Neural progenitor cell (in vitro differentiated cells): ENCODE measurements around the gene PYGM. TPM values are rescaled to one million over a fixed set of nuclear protein-coding genes. Genes with fewer than 3 reads are reported as not detected.

Experiments
- DNase-seq: peaks from one replicate; pipeline ENCODE4 v3.0.0-alpha.2; 2016; ENCODE audit warnings: low spot score
- H2AFZ ChIP-seq: fragments of 200-600 bp; sonication (generic); replicated peaks from 2 replicates; pipeline ENCODE4 v1.6.1; 2016; ENCODE audit warnings: antibody characterized with exemption
- H3F3A ChIP-seq: fragments of 200-600 bp; sonication (generic); 2 replicates; pipeline ENCODE4 v1.6.1; 2016; ENCODE audit warnings: antibody characterized with exemption, low read depth
- H3K27ac ChIP-seq: fragments of 200-600 bp; sonication (generic); 2 replicates; pipeline ENCODE4 v1.5.1; 2016; ENCODE audit warnings: mild to moderate bottlenecking
- H3K27me3 ChIP-seq: fragments of 200-600 bp; sonication (generic); 2 replicates; pipeline ENCODE4 v1.6.1; 2016; ENCODE audit warnings: mild to moderate bottlenecking, moderate library complexity
- H3K36me3 ChIP-seq: fragments of 200-600 bp; sonication (generic); 2 replicates; pipeline ENCODE4 v1.5.1; 2016
- H3K4me1 ChIP-seq: fragments of 200-600 bp; sonication (generic); 2 replicates; pipeline ENCODE4 v1.6.1; 2016; ENCODE audit warnings: mixed run types
- H3K4me2 ChIP-seq: fragments of 200-600 bp; sonication (generic); 2 replicates; pipeline ENCODE4 v1.6.1; 2016
- H3K4me3 ChIP-seq: fragments of 200-600 bp; sonication (generic); 2 replicates; pipeline ENCODE4 v1.5.1; 2016
- H3K79me2 ChIP-seq: fragments of 200-600 bp; sonication (generic); 2 replicates; pipeline ENCODE4 v1.6.1; 2016; ENCODE audit warnings: low read depth
- H3K9ac ChIP-seq: fragments of 200-600 bp; sonication (generic); 2 replicates; pipeline ENCODE4 v1.6.1; 2016
- H3K9me3 ChIP-seq: fragments of 200-600 bp; sonication (generic); 2 replicates; pipeline ENCODE4 v1.5.1; 2016; ENCODE audit warnings: low read depth
- H4K20me1 ChIP-seq: fragments of 200-600 bp; sonication (generic); 2 replicates; pipeline ENCODE4 v1.6.1; 2016; ENCODE audit warnings: low read depth
- H3K27ac Mint-ChIP-seq: 3 replicates; pipeline ENCODE4 v1.8.0; 2021; ENCODE audit warnings: mixed read lengths
- H3K27me3 Mint-ChIP-seq: 2 replicates; pipeline ENCODE4 v1.8.0; 2022; ENCODE audit warnings: low read depth, mild to moderate bottlenecking, inconsistent platforms, moderate library complexity, mixed read lengths; ENCODE audit not compliant: insufficient read depth
- H3K36me3 Mint-ChIP-seq: 3 replicates; pipeline ENCODE4 v1.8.0; 2021; ENCODE audit warnings: mixed read lengths
- H3K4me1 Mint-ChIP-seq: 3 replicates; pipeline ENCODE4 v1.8.0; 2021; ENCODE audit warnings: mixed read lengths
- H3K4me3 Mint-ChIP-seq: 3 replicates; pipeline ENCODE4 v1.8.0; 2021; ENCODE audit warnings: mild to moderate bottlenecking, moderate library complexity, mixed read lengths
- H3K9me3 Mint-ChIP-seq: 3 replicates; pipeline ENCODE4 v1.8.0; 2020; ENCODE audit warnings: mixed read lengths
- CTCF ChIP-seq: fragments of 200-600 bp; sonication (generic); IDR thresholded peaks from 2 replicates; pipeline ENCODE4 v1.5.1; 2017; ENCODE audit warnings: antibody characterized with exemption, mild to moderate bottlenecking
- EZH2 ChIP-seq: fragments of 200-600 bp; sonication (generic); IDR thresholded peaks from 2 replicates; pipeline ENCODE4 v1.6.1; 2017; ENCODE audit warnings: antibody characterized with exemption, mild to moderate bottlenecking, moderate library complexity
- EZH2phosphoT487 ChIP-seq: fragments of 200-600 bp; sonication (generic); IDR thresholded peaks from 2 replicates; pipeline ENCODE4 v1.6.1; 2017; ENCODE audit warnings: antibody characterized with exemption
- total RNA-seq: library from RNA; depleted of rRNA; stranded (reverse); fragments of >200 nt; gene quantifications from 2 replicates; pipeline ENCODE4 v1.2.3, GENCODE V29; 2015; ENCODE audit warnings: low replicate concordance

Gene PYGM
- total RNA-seq, 1 donor from 2014 or later, result 1.4 TPM

GRCh38 chr11:64723117-64723906, 36.5 kb downstream of the PYGM start, which contains the start of gene NRXN2:
NRXN2 (minus strand) TSS chr11:64723197; CDS start chr11:64713699, 9,498 bp downstream.
- peaks cover 17% of the 10 kb centered on the region for H3K4me1 ChIP-seq
- H3K4me3 ChIP-seq, result peak within 1 kb of the TSS; percentile 99
- peak; percentile 94 for DNase-seq
- Mint-ChIP-seq H3K36me3 (no peaks in the 10 kb centered on the region), H3K27me3 (peaks cover 29% of the 10 kb centered on the region), H3K27ac (peak within 1 kb of the TSS; percentile 57), H3K4me3 (peak within 1 kb of the TSS; percentile 85), H3K4me1 (peaks cover 44% of the 10 kb centered on the region), H3K9me3 (no peaks in the 10 kb centered on the region)
- TF ChIP-seq CTCF (peak; percentile 99), EZH2 (no peak)
- no peak within 1 kb of the TSS for H3K9ac ChIP-seq
- H3K27me3 ChIP-seq, result peaks cover 49% of the 10 kb centered on the region
- H3K9me3 ChIP-seq, result no peaks in the 10 kb centered on the region
- no peaks in the 10 kb centered on the region for H4K20me1 ChIP-seq
- no peaks in the 10 kb centered on the region for H3K36me3 ChIP-seq
- H3F3A ChIP-seq, result no peaks in the 10 kb centered on the region
- no peaks in the 10 kb centered on the region for H3K79me2 ChIP-seq
- peak within 1 kb of the TSS; percentile 100 for H3K4me2 ChIP-seq
- peak within 1 kb of the TSS; percentile 99 for H2AFZ ChIP-seq
- no peak within 1 kb of the TSS for H3K27ac ChIP-seq

GRCh38 chr11:64722141-64723065, 37.4 kb downstream of the PYGM start:
- Histone ChIP-seq H3K36me3 (no peaks in the 10 kb centered on the region), H3K9ac (no peak overlapping the region), H3K27ac (no peak overlapping the region), H3K4me1 (peaks cover 17% of the 10 kb centered on the region), H3K4me3 (peak overlapping the region; percentile 99), H4K20me1 (no peaks in the 10 kb centered on the region), H3F3A (no peaks in the 10 kb centered on the region), H3K27me3 (peaks cover 58% of the 10 kb centered on the region), H3K79me2 (no peaks in the 10 kb centered on the region), H3K9me3 (no peaks in the 10 kb centered on the region), H2AFZ (no peak overlapping the region), H3K4me2 (peak overlapping the region; percentile 100)
- peaks cover 29% of the 10 kb centered on the region for H3K27me3 Mint-ChIP-seq
- H3K4me3 Mint-ChIP-seq, result peak overlapping the region; percentile 85
- H3K9me3 Mint-ChIP-seq, result no peaks in the 10 kb centered on the region
- no peaks in the 10 kb centered on the region for H3K36me3 Mint-ChIP-seq
- no peak for DNase-seq
- H3K27ac Mint-ChIP-seq, result peak overlapping the region; percentile 33
- no peak for TF ChIP-seq EZH2
- no peak for TF ChIP-seq CTCF
- TF ChIP-seq EZH2phosphoT487, result no peak
- H3K4me1 Mint-ChIP-seq, result peaks cover 43% of the 10 kb centered on the region

GRCh38 chr11:64721359-64721699, 38.4 kb downstream of the PYGM start:
- H3K9ac ChIP-seq, result no peak overlapping the region
- no peak overlapping the region for H3K27ac Mint-ChIP-seq
- H3K4me3 ChIP-seq, result no peak overlapping the region

More at GRCh38 chr11:64721359-64721699, 38.4 kb downstream of the PYGM start:
- Mint-ChIP-seq H3K9me3 (no peaks in the 10 kb centered on the region), H3K4me3 (peak overlapping the region; percentile 85), H3K4me1 (peaks cover 43% of the 10 kb centered on the region), H3K27me3 (peaks cover 29% of the 10 kb centered on the region), H3K36me3 (no peaks in the 10 kb centered on the region)
- DNase-seq, result no peak
- Histone ChIP-seq H4K20me1 (no peaks in the 10 kb centered on the region), H3K27me3 (peaks cover 69% of the 10 kb centered on the region), H3K4me1 (peaks cover 13% of the 10 kb centered on the region), H3K79me2 (no peaks in the 10 kb centered on the region), H3F3A (no peaks in the 10 kb centered on the region), H3K27ac (no peak overlapping the region), H3K4me2 (no peak overlapping the region), H3K9me3 (no peaks in the 10 kb centered on the region), H2AFZ (no peak overlapping the region), H3K36me3 (no peaks in the 10 kb centered on the region)
- no peak for TF ChIP-seq EZH2
- TF ChIP-seq EZH2phosphoT487, result no peak
- TF ChIP-seq CTCF, result no peak
